Osteoblast (primary cell): ENCODE measurements around the gene PROKR2. TPM values are rescaled to one million over a fixed set of nuclear protein-coding genes. Genes with fewer than 3 reads are reported as not detected.

Source experiments
- DNase-seq: peaks from one replicate; pipeline ENCODE4 v3.0.0; 2011; ENCODE audit warnings: low spot score, mixed read lengths; ENCODE audit not compliant: insufficient read length; ENCODE audit errors: missing footprints
- H2AFZ ChIP-seq: 2 replicates; pipeline ENCODE4 v1.6.0; 2011; ENCODE audit warnings: mild to moderate bottlenecking, low read length
- H3K27ac ChIP-seq: 2 replicates; pipeline ENCODE4 v1.5.1; 2011; ENCODE audit warnings: mild to moderate bottlenecking, low read depth, low read length, moderate library complexity
- H3K27me3 ChIP-seq: 2 replicates; pipeline ENCODE4 v1.6.0; 2012; ENCODE audit warnings: mild to moderate bottlenecking, control low read depth, inconsistent platforms, low read length, moderate library complexity; ENCODE audit not compliant: insufficient read depth
- H3K36me3 ChIP-seq: 2 replicates; pipeline ENCODE4 v1.5.1; 2011; ENCODE audit warnings: mild to moderate bottlenecking, low read length, control low read depth, moderate library complexity; ENCODE audit not compliant: insufficient read depth
- H3K4me1 ChIP-seq: 2 replicates; pipeline ENCODE4 v1.5.1; 2011; ENCODE audit warnings: mild to moderate bottlenecking, low read length, control low read depth, moderate library complexity; ENCODE audit not compliant: insufficient read depth
- H3K4me2 ChIP-seq: 2 replicates; pipeline ENCODE4 v1.6.0; 2011; ENCODE audit warnings: mild to moderate bottlenecking, low read length; ENCODE audit not compliant: insufficient read depth
- H3K4me3 ChIP-seq: fragments of 200-600 bp; sonication (generic); 3 replicates; pipeline ENCODE4 v1.5.1; 2012; ENCODE audit warnings: mild to moderate bottlenecking, low read length, inconsistent platforms; ENCODE audit not compliant: insufficient read depth
- H3K79me2 ChIP-seq: 2 replicates; pipeline ENCODE4 v1.6.0; 2012; ENCODE audit warnings: mild to moderate bottlenecking, low read length, control low read depth, inconsistent platforms; ENCODE audit not compliant: insufficient read depth
- H3K9me3 ChIP-seq: 2 replicates; pipeline ENCODE4 v1.5.1; 2011; ENCODE audit warnings: low read depth, low read length, control low read depth
- H4K20me1 ChIP-seq: 2 replicates; pipeline ENCODE4 v1.6.0; 2012; ENCODE audit warnings: mild to moderate bottlenecking, low read length, control low read depth; ENCODE audit not compliant: insufficient read depth
- CTCF ChIP-seq: IDR thresholded peaks from 2 replicates; pipeline ENCODE4 v1.5.1; 2011; ENCODE audit warnings: mild to moderate bottlenecking, low read depth, low read length, moderate library complexity; ENCODE audit errors: extremely low read depth
- total RNA-seq: library from RNA; depleted of rRNA; stranded (reverse); fragments of >200 nt; gene quantifications from 2 replicates; pipeline ENCODE4 v1.2.3, GENCODE V29; 2012

The PROKR2 gene
- total RNA-seq, 1 donor = not detected

DNA sequence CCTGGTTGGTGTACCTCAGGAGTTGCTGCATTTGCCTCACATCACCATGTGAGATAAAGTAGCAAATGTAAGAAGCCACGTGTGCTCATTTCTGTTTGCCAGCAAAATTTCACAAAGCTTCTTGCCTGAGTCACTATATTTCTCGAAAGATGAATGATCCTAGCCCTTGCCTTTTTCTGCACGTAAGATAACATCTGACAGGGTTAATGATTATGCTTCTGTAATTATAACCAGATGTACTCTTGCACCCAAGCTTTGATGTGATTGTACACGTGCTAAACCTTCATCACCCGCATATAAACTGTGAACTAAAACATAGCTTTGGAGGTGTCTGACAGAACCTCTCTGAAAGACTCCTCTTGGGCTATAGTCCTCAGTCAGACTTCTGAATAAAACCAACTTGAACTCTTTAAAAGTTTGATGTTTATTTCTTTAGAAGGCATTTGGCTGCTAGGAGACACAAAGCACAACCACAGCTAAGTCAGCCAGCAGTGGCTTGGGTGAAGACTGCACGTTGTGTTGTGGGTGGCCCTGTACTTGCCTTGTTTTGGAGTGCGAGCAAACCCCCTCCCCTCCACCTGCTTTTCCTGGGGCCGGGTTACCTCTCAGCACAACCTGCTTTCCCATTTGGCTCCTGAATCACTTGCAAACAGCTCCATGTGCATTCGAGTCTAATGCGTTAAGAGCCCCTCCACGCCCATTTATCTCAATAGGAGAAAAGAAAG lies 19.3 kb downstream of the PROKR2 start:
- no peaks in the 10 kb centered on the region for H4K20me1 ChIP-seq
- no peaks in the 10 kb centered on the region for H3K79me2 ChIP-seq
- no peak overlapping the region for H3K27ac ChIP-seq
- no peaks in the 10 kb centered on the region for H3K36me3 ChIP-seq
- no peaks in the 10 kb centered on the region for H3K4me1 ChIP-seq
- no peak overlapping the region for H2AFZ ChIP-seq
- no peak overlapping the region for H3K4me2 ChIP-seq
- TF ChIP-seq CTCF = no peak
- no peak overlapping the region for H3K4me3 ChIP-seq
- H3K9me3 ChIP-seq = no peaks in the 10 kb centered on the region
- H3K27me3 ChIP-seq = peaks cover 20% of the 10 kb centered on the region
- no peak for DNase-seq

GRCh38 chr20:5290596-5290995 lies 26.2 kb downstream of the PROKR2 start:
- TF ChIP-seq CTCF = no peak
- Histone ChIP-seq H3K36me3 (no peaks in the 10 kb centered on the region), H3K79me2 (no peaks in the 10 kb centered on the region), H3K4me3 (no peak overlapping the region), H2AFZ (no peak overlapping the region), H3K27ac (no peak overlapping the region), H4K20me1 (no peaks in the 10 kb centered on the region), H3K27me3 (peaks cover 10% of the 10 kb centered on the region), H3K9me3 (no peaks in the 10 kb centered on the region), H3K4me1 (no peaks in the 10 kb centered on the region), H3K4me2 (no peak overlapping the region)
- DNase-seq = no peak

GRCh38 chr20:5282561-5282960 lies 34.2 kb downstream of the PROKR2 start:
- H3K27ac ChIP-seq = no peak overlapping the region
- no peaks in the 10 kb centered on the region for H3K79me2 ChIP-seq
- no peak overlapping the region for H2AFZ ChIP-seq
- no peaks in the 10 kb centered on the region for H3K4me1 ChIP-seq
- no peaks in the 10 kb centered on the region for H3K36me3 ChIP-seq
- H3K4me3 ChIP-seq = no peak overlapping the region
- no peak for DNase-seq
- H3K27me3 ChIP-seq = no peaks in the 10 kb centered on the region
- no peaks in the 10 kb centered on the region for H3K9me3 ChIP-seq
- TF ChIP-seq CTCF = no peak
- no peaks in the 10 kb centered on the region for H4K20me1 ChIP-seq
- no peak overlapping the region for H3K4me2 ChIP-seq

DNA sequence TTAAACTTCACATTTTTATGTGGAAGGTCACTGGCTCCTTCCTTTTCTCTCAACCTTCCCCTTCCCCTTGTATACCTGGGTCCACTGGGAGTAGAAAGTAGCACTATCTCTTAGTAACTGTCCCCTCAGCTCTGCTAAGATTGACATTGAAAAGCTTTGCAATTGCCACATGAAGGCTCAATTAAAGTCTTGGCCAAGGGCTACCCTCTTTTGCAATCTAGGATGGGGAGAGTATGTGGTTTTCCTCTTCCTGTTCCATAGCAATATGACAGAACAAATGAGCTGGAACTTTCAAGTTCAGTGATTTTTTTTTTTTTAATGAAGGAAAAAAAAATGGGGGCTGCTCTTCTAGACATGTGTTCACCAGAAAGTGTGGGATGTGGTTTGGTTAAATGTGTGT lies 37.1 kb downstream of the PROKR2 start:
- no peaks in the 10 kb centered on the region for H3K36me3 ChIP-seq
- no peaks in the 10 kb centered on the region for H3K4me1 ChIP-seq
- H3K9me3 ChIP-seq = no peaks in the 10 kb centered on the region
- H3K4me2 ChIP-seq = no peak overlapping the region
- no peak overlapping the region for H2AFZ ChIP-seq
- no peak overlapping the region for H3K4me3 ChIP-seq
- H3K27me3 ChIP-seq = no peaks in the 10 kb centered on the region
- no peaks in the 10 kb centered on the region for H3K79me2 ChIP-seq
- DNase-seq = no peak
- no peak overlapping the region for H3K27ac ChIP-seq
- H4K20me1 ChIP-seq = no peaks in the 10 kb centered on the region
- no peak for TF ChIP-seq CTCF
